B cell (primary cell): ENCODE results near the gene CAMTA1. TPM values are rescaled to one million over a fixed set of nuclear protein-coding genes. Genes with fewer than 3 reads are reported as not detected.

Experiments used
- ATAC-seq: fragments of 200-7000 bp; cut with Tn5 transposase; one replicate; pipeline ENCODE4 v1.10.0; 2021; ENCODE audit warnings: low read depth, mild to moderate bottlenecking, moderate number of reproducible peaks, moderate library complexity
- CTCF ChIA-PET: fragments of 350-600 bp; sonication (Branson Sonifier 250); formaldehyde crosslinking; loops from one replicate; lab custom pipeline; 2021; ENCODE audit warnings: antibody characterized with exemption, inconsistent platforms; lab: Charles Lee
- POLR2A ChIA-PET: fragments of 350-600 bp; sonication (Branson Sonifier 250); formaldehyde crosslinking; loops from one replicate; lab custom pipeline; 2021; ENCODE audit warnings: antibody characterized with exemption; lab: Charles Lee
- DNase-seq: peaks from one replicate; pipeline ENCODE4 v3.0.0; 2013
- H2AFZ ChIP-seq: 2 replicates; pipeline ENCODE4 v1.6.1; 2012; ENCODE audit warnings: mild to moderate bottlenecking, low read depth, low read length; ENCODE audit not compliant: insufficient read depth, poor library complexity, severe bottlenecking
- H3K27ac ChIP-seq, 2 donors: 1 replicate in 1 of 2; 2 replicates in 1 of 2; pipeline ENCODE4 v1.5.1; 2012 to 2013; ENCODE audit warnings: low read length in 2 of 2, mild to moderate bottlenecking in 2 of 2, moderate library complexity in 1 of 2
- H3K27me3 ChIP-seq, 4 experiments: fragments of 200-600 bp in 1 of 4; sonication (generic) in 1 of 4; replicated peaks in 1 of 4; 1 replicate in 2 of 4; 2 replicates in 2 of 4; pipeline versions ENCODE4 v1.6.1 to v1.7.0; 2013 to 2016; ENCODE audit warnings: low read length in 3 of 4, mild to moderate bottlenecking in 2 of 4, mixed read lengths in 1 of 4, moderate library complexity in 1 of 4; ENCODE audit not compliant: insufficient read depth in 4 of 4, control insufficient read depth in 3 of 4; ENCODE audit errors: control extremely low read depth in 1 of 4
- H3K36me3 ChIP-seq, 2 experiments: replicated peaks in 1 of 2; 1 replicate in 1 of 2; 2 replicates in 1 of 2; pipeline versions ENCODE4 v1.6.1 to v1.7.1; 2013; ENCODE audit warnings: low read length in 1 of 2; ENCODE audit not compliant: insufficient read depth in 2 of 2, control insufficient read depth in 1 of 2; ENCODE audit errors: control extremely low read depth in 1 of 2, extremely low read depth in 1 of 2
- H3K4me1 ChIP-seq, 2 donors: fragments of 200-600 bp in 1 of 2; sonication (generic) in 1 of 2; 1 replicate in 1 of 2; 2 replicates in 1 of 2; pipeline versions ENCODE4 v1.5.1 to v1.6.1; 2013 to 2017; ENCODE audit warnings: low read length in 2 of 2; ENCODE audit not compliant: control insufficient read depth in 2 of 2, insufficient read depth in 2 of 2
- H3K4me2 ChIP-seq: replicated peaks from 2 replicates; pipeline ENCODE3; 2012; ENCODE audit warnings: mild to moderate bottlenecking, low read depth, low read length; ENCODE audit not compliant: poor library complexity, severe bottlenecking
- H3K4me3 ChIP-seq, 5 experiments: fragments of 200-600 bp in 1 of 5; sonication (generic) in 1 of 5; 1 replicate in 3 of 5; 2 replicates in 2 of 5; pipeline versions ENCODE4 v1.5.1 to v1.7.0; 2011 to 2016; ENCODE audit warnings: low read length in 4 of 5, mild to moderate bottlenecking in 4 of 5, low read depth in 2 of 5, control low read depth in 1 of 5, moderate library complexity in 1 of 5; ENCODE audit not compliant: insufficient read depth in 1 of 5; ENCODE audit errors: control extremely low read depth in 1 of 5, extremely low read depth in 1 of 5
- H3K79me2 ChIP-seq: fragments of 200-600 bp; sonication (generic); one replicate; pipeline ENCODE4 v1.6.0; 2016; ENCODE audit warnings: low read length; ENCODE audit not compliant: control insufficient read depth, insufficient read depth
- H3K9ac ChIP-seq: fragments of 200-600 bp; sonication (generic); 2 replicates; pipeline ENCODE4 v1.6.1; 2017; ENCODE audit warnings: mild to moderate bottlenecking, low read length, moderate library complexity
- H3K9me3 ChIP-seq, 3 donors: one replicate each; pipeline versions ENCODE4 v1.6.1 to v1.7.1; 2013; ENCODE audit warnings: low read length in 2 of 3; ENCODE audit not compliant: control insufficient read depth in 2 of 3, insufficient read depth in 1 of 3; ENCODE audit errors: control extremely low read depth in 1 of 3
- H4K20me1 ChIP-seq: 2 replicates; pipeline ENCODE4 v1.6.0; 2012; ENCODE audit warnings: mild to moderate bottlenecking, low read length; ENCODE audit not compliant: insufficient read depth, control insufficient read depth, poor library complexity, severe bottlenecking
- H3K27ac Mint-ChIP-seq: one replicate; pipeline ENCODE4 v1.8.0; 2021; ENCODE audit warnings: mixed read lengths
- H3K27me3 Mint-ChIP-seq: one replicate; pipeline ENCODE4 v1.8.0; 2021; ENCODE audit warnings: mixed read lengths
- H3K4me1 Mint-ChIP-seq: one replicate; pipeline ENCODE4 v1.8.0; 2021; ENCODE audit warnings: mixed read lengths
- H3K4me3 Mint-ChIP-seq: one replicate; pipeline ENCODE4 v1.8.0; 2021; ENCODE audit warnings: mixed read lengths
- H3K9me3 Mint-ChIP-seq: one replicate; pipeline ENCODE4 v1.8.0; 2022; ENCODE audit warnings: mixed read lengths; ENCODE audit not compliant: insufficient read depth
- CTCF ChIP-seq: fragments of 200-600 bp; IDR thresholded peaks from one replicate; pipeline ENCODE4 v1.8.0; 2022; ENCODE audit warnings: antibody characterized with exemption, mild to moderate bottlenecking
- EZH2 ChIP-seq: IDR thresholded peaks from 2 replicates; pipeline ENCODE4 v1.6.1; 2012; ENCODE audit warnings: borderline replicate concordance, low read depth, mild to moderate bottlenecking, moderate library complexity, low read length; ENCODE audit not compliant: insufficient read depth, poor library complexity, severe bottlenecking
- WGBS: methylation state at CpG from one replicate; pipeline ENCODE4 v1.1.5; 2013; ENCODE audit warnings: missing lambda C conversion rate; ENCODE audit not compliant: insufficient coverage; 5-methylcytosine and 5-hydroxymethylcytosine counted together
- intact Hi-C: fragments of 100-400 bp; cut with micrococcal nuclease; formaldehyde crosslinking; loops from one replicate; pipeline ENCODE4 v1.10.0; 2022
- polyA plus RNA-seq: library from polyadenylated mRNA; depleted of rRNA; stranded (reverse); fragments of >200 nt; gene quantifications from 2 replicates; pipeline ENCODE4 v1.2.3, GENCODE V29; 2012
- total RNA-seq, 2 donors: library from RNA; stranded (reverse); fragments of 120-200 nt in 1 of 2; gene quantifications; 1 replicate in 1 of 2; 2 replicates in 1 of 2; pipeline versions ENCODE4 v1.2.3 to v1.2.4, GENCODE V29; 2013 to 2022

The CAMTA1 gene
- total and polyA plus RNA-seq, 2 donors (not counting 1 experiment from before 2014, with no cell fraction given) = 42.2 to 45.7 TPM

GRCh38 chr1:7135493-7135892, 350.2 kb downstream of the CAMTA1 start:
- ATAC-seq = no peak

More at GRCh38 chr1:7135493-7135892, 350.2 kb downstream of the CAMTA1 start:
- H3K27me3 Mint-ChIP-seq = peaks cover 23% of the 10 kb centered on the region
- Histone ChIP-seq H3K27ac (no peak overlapping the region), H3K9ac (no peak overlapping the region), H3K36me3 (no peaks in the 10 kb centered on the region), H3K27me3 (peaks cover 0 to 4% (median 0%) of the 10 kb centered on the region in 4 experiments), H3K4me2 (no peak overlapping the region), H4K20me1 (no peaks in the 10 kb centered on the region), H3K4me3 (no peak overlapping the region), H2AFZ (no peak overlapping the region), H3K79me2 (no peaks in the 10 kb centered on the region), H3K9me3 (no peaks in the 10 kb centered on the region), H3K4me1 (no peaks in the 10 kb centered on the region)
- no peaks in the 10 kb centered on the region for H3K4me1 Mint-ChIP-seq
- TF ChIP-seq CTCF = no peak
- no peak for TF ChIP-seq EZH2
- WGBS = 100% methylated on average over 3 of the region's 3 CpGs
- no peak overlapping the region for H3K4me3 Mint-ChIP-seq
- H3K27ac Mint-ChIP-seq = no peak overlapping the region
- POLR2A ChIA-PET = no interaction called here
- DNase-seq = no peak
- intact Hi-C loops = no loop called here
- no peaks in the 10 kb centered on the region for H3K9me3 Mint-ChIP-seq
- CTCF ChIA-PET = no interaction called here
